GM04503 (cell line): ENCODE results near the gene SMIM45.
"Not testable (repeated sequence)": the region's sequence is repeated elsewhere in the genome, so short reads cannot be mapped to it uniquely, and the experiment has no call there.

Source experiments
- DNase-seq: peaks from one replicate; pipeline ENCODE4 v3.0.0-alpha.2; 2012; ENCODE audit warnings: low read depth

The SMIM45 gene

GRCh38 chr22:41935015-41935351 lies 17.0 kb upstream of the SMIM45 start:
- no peak for DNase-seq

DNA sequence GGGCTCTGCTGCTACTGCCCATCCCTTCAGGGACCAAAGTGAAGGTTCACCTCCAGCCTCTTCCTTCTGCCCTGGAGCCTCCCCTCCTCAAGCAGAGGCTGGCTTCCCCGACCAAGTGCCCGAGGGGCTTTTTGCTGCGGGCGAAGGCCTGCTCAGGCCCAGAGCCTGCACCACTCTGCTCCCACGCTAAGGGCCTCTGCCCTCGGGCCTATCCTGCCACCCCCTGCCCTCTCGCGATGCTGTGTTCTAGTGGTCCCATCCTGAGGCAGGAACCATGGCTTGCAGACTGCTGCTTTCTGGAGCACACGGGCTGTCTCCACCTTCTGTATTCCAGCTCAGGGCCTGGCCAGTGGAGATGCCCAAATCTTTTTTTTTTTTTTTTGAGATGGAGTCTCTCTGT lies 16.4 kb upstream of the SMIM45 start:
- DNase-seq, result no peak

DNA sequence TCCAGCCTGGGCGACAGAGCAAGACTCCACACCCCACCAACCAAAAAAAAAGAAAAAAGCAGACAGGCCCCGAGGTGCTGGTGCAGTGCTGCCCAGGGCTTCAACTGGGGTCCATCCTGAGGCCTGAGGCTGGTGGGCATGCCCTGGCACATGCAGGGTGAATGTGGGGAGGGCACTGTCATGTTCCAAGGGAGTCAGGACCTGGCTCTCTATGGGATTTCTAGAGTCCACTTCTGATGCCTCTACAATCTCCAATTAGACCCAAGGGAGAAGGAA lies 15.1 kb upstream of the SMIM45 start:
- DNase-seq, result no peak

GRCh38 chr22:41939981-41940831 lies 11.7 kb upstream of the SMIM45 start:
- no peak for DNase-seq

- peak; percentile 85 for DNase-seq
Observed at GRCh38 chr22:41940832-41941765, 10.9 kb upstream of the SMIM45 start.

GRCh38 chr22:41943661-41944209 lies 8.2 kb upstream of the SMIM45 start:
- DNase-seq, result no peak

GRCh38 chr22:41946629-41947423 lies 5.1 kb upstream of the SMIM45 start, which contains the start of gene CENPM:
Gene CENPM (minus strand): TSS chr22:41947152. CDS start chr22:41947076, 76 bp downstream.
- DNase-seq, result peak; percentile 47

- DNase-seq, result no peak
Observed at GRCh38 chr22:41947424-41948080, 4.4 kb upstream of the SMIM45 start.

- no peak for DNase-seq
Observed at GRCh38 chr22:41948142-41948541, 3.8 kb upstream of the SMIM45 start.

DNA sequence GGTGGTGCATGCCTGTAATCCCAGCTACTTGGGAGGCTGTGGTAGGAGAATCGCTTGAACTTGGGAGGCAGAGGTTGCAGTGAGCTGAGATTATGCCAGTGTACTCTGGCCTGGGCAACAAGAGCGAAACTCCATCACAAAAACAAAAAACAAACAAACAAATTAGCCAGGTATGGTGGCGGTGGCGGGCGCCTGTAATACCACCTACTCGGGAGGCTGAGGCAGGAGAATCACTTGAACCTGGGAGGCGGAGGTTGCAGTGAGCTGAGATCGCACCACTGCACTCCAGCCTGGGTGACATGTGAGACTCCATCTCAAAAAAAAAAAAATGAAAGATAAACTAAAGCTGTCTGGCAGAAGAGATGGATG lies 3.0 kb upstream of the SMIM45 start:
- not testable (repeated sequence) for DNase-seq

- no peak for DNase-seq
Observed at GRCh38 chr22:41949297-41949965, 2.5 kb upstream of the SMIM45 start.

- DNase-seq, result no peak
Observed at GRCh38 chr22:41952713-41953112, 763 bp downstream of the SMIM45 start.

- no peak for DNase-seq
Observed at GRCh38 chr22:41957941-41958556, 6.1 kb downstream of the SMIM45 start.

GRCh38 chr22:41963453-41964111 lies 11.6 kb downstream of the SMIM45 start:
- no peak for DNase-seq

- no peak for DNase-seq
Observed at GRCh38 chr22:41964112-41964491, 12.2 kb downstream of the SMIM45 start.

DNA sequence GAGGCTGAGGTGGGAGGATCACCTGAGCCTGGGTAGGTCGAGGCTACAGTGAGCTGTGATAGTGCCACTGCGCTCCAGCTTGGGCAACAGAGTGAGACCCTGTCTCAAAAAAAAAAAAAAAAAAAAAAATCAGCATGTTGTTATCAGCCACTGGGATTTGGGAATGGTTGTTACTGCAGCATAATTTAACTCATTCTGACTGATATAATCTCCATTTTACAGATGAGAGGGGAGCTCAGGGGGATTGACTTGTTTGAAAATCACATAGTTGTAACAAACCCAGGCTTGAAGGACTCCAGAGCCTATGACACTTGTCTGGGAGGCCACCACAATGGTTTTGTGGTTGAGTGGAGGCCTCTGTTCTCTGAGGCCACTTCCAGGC lies 14.3 kb downstream of the SMIM45 start:
- DNase-seq, result no peak

DNA sequence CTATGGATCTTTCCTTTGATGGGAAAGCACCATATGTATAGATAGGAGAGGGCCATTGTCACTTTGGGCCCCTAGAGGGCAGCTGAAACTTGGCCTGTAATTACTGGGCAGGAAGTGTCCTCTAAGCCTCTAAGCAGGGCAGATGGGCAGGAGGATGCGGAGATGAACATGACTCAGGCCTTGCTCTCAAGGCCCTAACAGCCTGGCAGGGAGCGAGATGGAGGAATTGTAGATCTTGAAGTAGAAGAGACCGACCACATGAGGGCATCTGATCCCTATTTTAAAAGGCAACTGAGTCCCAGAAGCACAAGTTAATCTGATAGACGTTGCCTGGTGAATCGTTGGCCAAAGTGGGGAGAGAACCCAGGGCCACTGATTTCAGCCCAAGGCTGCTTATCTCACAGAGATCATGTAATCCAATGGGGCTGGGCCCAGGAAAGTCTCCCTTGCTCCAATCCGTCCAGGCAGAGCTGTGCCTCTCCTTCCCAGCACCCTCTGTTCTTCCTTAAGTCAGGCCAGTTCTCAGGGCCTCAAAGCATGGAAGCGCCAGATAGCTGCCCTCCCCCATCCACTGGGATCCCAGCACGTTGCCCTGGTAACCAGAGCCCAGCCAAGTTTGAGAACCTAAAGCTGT lies 14.8 kb downstream of the SMIM45 start:
- peak; percentile 82 for DNase-seq

- no peak for DNase-seq
Observed at GRCh38 chr22:41968601-41969000, 16.7 kb downstream of the SMIM45 start.

GRCh38 chr22:41969110-41969646 lies 17.2 kb downstream of the SMIM45 start, which contains the start of gene SEPTIN3:
Gene SEPTIN3 (plus strand): TSS chr22:41969443. CDS start chr22:41971493, 2,050 bp downstream.
- DNase-seq, result no peak
